Raji (cell line): ENCODE measurements around the gene TTC33.
A peak's percentile ranks its signal among the peaks of the same experiment; 100 is the strongest.

Experiments used
- POLR2A ChIP-seq: IDR thresholded peaks from 2 replicates; pipeline ENCODE4 v1.6.1; 2011; ENCODE audit warnings: low read depth, low read length, control low read depth; ENCODE audit not compliant: insufficient read depth

Gene TTC33

GRCh38 chr5:40688996-40689395, 66.8 kb downstream of the TTC33 start:
- no peak for TF ChIP-seq POLR2A

GRCh38 chr5:40688127-40688761, 67.5 kb downstream of the TTC33 start:
- TF ChIP-seq POLR2A = no peak

GRCh38 chr5:40687321-40687720, 68.4 kb downstream of the TTC33 start:
- no peak for TF ChIP-seq POLR2A

- no peak for TF ChIP-seq POLR2A
Observed at GRCh38 chr5:40685976-40686486, 69.7 kb downstream of the TTC33 start.

GRCh38 chr5:40685193-40685592, 70.6 kb downstream of the TTC33 start:
- TF ChIP-seq POLR2A = no peak

- TF ChIP-seq POLR2A = no peak
Observed at GRCh38 chr5:40683305-40683704, 72.5 kb downstream of the TTC33 start.

- no peak for TF ChIP-seq POLR2A
Observed at GRCh38 chr5:40682154-40683017, 73.4 kb downstream of the TTC33 start.

GRCh38 chr5:40681363-40682153, 74.2 kb downstream of the TTC33 start:
- TF ChIP-seq POLR2A = 0 out of 2 replicates have a peak, but pooled peaks have one; percentile 25

GRCh38 chr5:40680741-40681362, 74.9 kb downstream of the TTC33 start:
- 0 out of 2 replicates have a peak, but pooled peaks have one; percentile 3 for TF ChIP-seq POLR2A

GRCh38 chr5:40679913-40680681, 75.7 kb downstream of the TTC33 start, which contains the start of gene PTGER4:
TSS of gene PTGER4 (plus strand) at chr5:40679915. CDS start at chr5:40680994, 1,079 bp downstream.
- peak; percentile 69 for TF ChIP-seq POLR2A

- peak; percentile 56 for TF ChIP-seq POLR2A
Observed at GRCh38 chr5:40679148-40679912, 76.4 kb downstream of the TTC33 start.

GRCh38 chr5:40678460-40679147, 77.2 kb downstream of the TTC33 start:
- TF ChIP-seq POLR2A = no peak

- no peak for TF ChIP-seq POLR2A
Observed at GRCh38 chr5:40678026-40678425, 77.7 kb downstream of the TTC33 start.
